Transverse colon (tissue), 4 donors: ENCODE measurements around the gene DOCK10.

Experiments
- CTCF ChIP-seq, 5 experiments: fragments of 200-600 bp in 3 of 5; fragments of 450-650 bp in 2 of 5; sonication (generic) in 3 of 5; IDR thresholded peaks; 1 replicate in 2 of 5; 2 replicates in 3 of 5; pipeline ENCODE4 v1.5.1; 2016 to 2017; ENCODE audit warnings: antibody characterized with exemption in 5 of 5, inconsistent platforms in 3 of 5, mild to moderate bottlenecking in 2 of 5, moderate library complexity in 1 of 5
- EP300 ChIP-seq: sonication (generic); formaldehyde crosslinking; IDR thresholded peaks from one replicate; pipeline ENCODE4 v1.6.1; 2017; ENCODE audit warnings: antibody characterized with exemption, low read depth
- POLR2A ChIP-seq: fragments of 450-650 bp; IDR thresholded peaks from one replicate; pipeline ENCODE4 v1.6.1; 2016; ENCODE audit warnings: antibody characterized with exemption, mild to moderate bottlenecking, moderate library complexity
- POLR2AphosphoS5 ChIP-seq, 3 donors: sonication (generic); formaldehyde crosslinking; IDR thresholded peaks; one replicate each; pipeline ENCODE4 v1.6.1; 2016; ENCODE audit warnings: antibody characterized with exemption in 3 of 3

GRCh38 chr2:224716921-224717320, 325.3 kb downstream of the DOCK10 start:
- TF ChIP-seq CTCF (IDR thresholded peaks at IDR 0.05) (no peak), POLR2A (no peak), EP300 (no peak), POLR2AphosphoS5 (IDR thresholded peaks at IDR 0.05) (no peak)
